K562 treated with DMSO at 1 percent for 12 hours (cell line): ENCODE data around the gene OR8A1. TPM values are rescaled to one million over a fixed set of nuclear protein-coding genes. Genes with fewer than 3 reads are reported as not detected.

Experiments
- total RNA-seq: library from RNA; unstranded; fragments of 300-600 nt; gene quantifications from 2 replicates; pipeline ENCODE4 v1.2.3, GENCODE V29; 2022; ENCODE audit not compliant: insufficient read depth

Gene OR8A1
- total RNA-seq = 0.19 and 0.20 TPM in 2 replicates

DNA sequence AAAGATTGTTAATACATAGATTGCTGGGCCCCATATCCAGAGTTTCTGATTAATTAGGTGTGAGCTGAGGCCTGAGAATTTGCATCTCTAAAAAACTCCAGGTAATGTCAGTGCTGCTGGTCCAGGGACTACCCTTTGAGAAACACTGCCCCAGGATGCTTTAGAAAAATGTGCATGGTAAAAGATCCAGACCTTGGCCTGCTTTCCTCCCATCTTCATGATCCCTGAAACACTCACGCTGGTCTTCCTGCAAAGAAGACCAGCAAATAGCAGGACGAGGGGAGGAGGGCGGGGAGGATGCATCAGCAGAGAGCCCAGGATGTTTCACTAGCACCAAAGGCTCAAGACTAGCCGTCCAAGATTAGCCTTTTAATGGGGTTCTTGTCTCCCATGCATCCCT is at the start of gene OR8A1:
Gene OR8A1 (plus strand): TSS at position 301 of the 400 bp plus-strand sequence. CDS start 123 bp downstream, outside the sequence.

GRCh38 chr11:124543554-124543953 is 26.2 kb upstream of the OR8A1 start, which contains the start of gene OR8B12:
Gene OR8B12 (minus strand): TSS chr11:124543654. CDS start chr11:124543654, 0 bp downstream.

GRCh38 chr11:124611064-124611463 is 41.3 kb downstream of the OR8A1 start, which contains the start of gene PANX3:
Gene PANX3 (plus strand): TSS chr11:124611428. CDS start chr11:124611557, 129 bp downstream.

Other genes with a start within 250 kb of the OR8A1 start
- not detected in 2 replicates for gene OR8D2, start 249.8 kb upstream of the OR8A1 start, total RNA-seq
- gene OR8B2, start 185.5 kb upstream of the OR8A1 start, total RNA-seq = not detected in 2 replicates
- not detected in 2 replicates for gene OR8B3, start 171.0 kb upstream of the OR8A1 start, total RNA-seq
- gene OR8B4, start 145.1 kb upstream of the OR8A1 start, total RNA-seq = not detected in 2 replicates
- not detected in 2 replicates for gene OR8B8, start 124.3 kb upstream of the OR8A1 start, total RNA-seq
- not detected in 2 replicates for gene OR8B12, start 26.3 kb upstream of the OR8A1 start, total RNA-seq
- 0.88 and 1.4 TPM in 2 replicates for gene PANX3, start 41.4 kb downstream of the OR8A1 start, total RNA-seq
- gene TBRG1, start 52.9 kb downstream of the OR8A1 start, total RNA-seq = 14.3 and 38.0 TPM in 2 replicates
- 1.3 and 3.1 TPM in 2 replicates for gene SIAE, start 103.7 kb downstream of the OR8A1 start, total RNA-seq
- gene SPA17, start 103.9 kb downstream of the OR8A1 start, total RNA-seq = 5.3 and 8.6 TPM in 2 replicates
- 9.5 and 12.0 TPM in 2 replicates for gene NRGN, start 169.9 kb downstream of the OR8A1 start, total RNA-seq
- not detected in 2 replicates for gene VSIG2, start 182.3 kb downstream of the OR8A1 start, total RNA-seq
- gene ESAM, start 192.3 kb downstream of the OR8A1 start, total RNA-seq = 0.78 and 1.8 TPM in 2 replicates
- 2.2 and 11.2 TPM in 2 replicates for gene MSANTD2, start 230.4 kb downstream of the OR8A1 start, total RNA-seq